PC-3 (cell line): ENCODE data around the gene ETV7.

ENCODE experiments used
- CTCF ChIP-seq: fragments of 300-600 bp; sonication (generic); conservative IDR thresholded peaks from 2 replicates; pipeline ENCODE4 v1.5.1; 2017; ENCODE audit warnings: antibody characterized with exemption, low read depth, mild to moderate bottlenecking, low read length
- EZH2 ChIP-seq: fragments of 300-600 bp; sonication (generic); IDR thresholded peaks from one replicate; pipeline ENCODE4 v1.6.1; 2017; ENCODE audit warnings: antibody characterized with exemption, mild to moderate bottlenecking, low read length; ENCODE audit not compliant: unreplicated experiment
- EZH2phosphoT487 ChIP-seq: fragments of 300-600 bp; sonication (generic); IDR thresholded peaks from 2 replicates; pipeline ENCODE4 v1.6.1; 2018; ENCODE audit warnings: mild to moderate bottlenecking, antibody characterized with exemption, low read length, borderline replicate concordance

DNA sequence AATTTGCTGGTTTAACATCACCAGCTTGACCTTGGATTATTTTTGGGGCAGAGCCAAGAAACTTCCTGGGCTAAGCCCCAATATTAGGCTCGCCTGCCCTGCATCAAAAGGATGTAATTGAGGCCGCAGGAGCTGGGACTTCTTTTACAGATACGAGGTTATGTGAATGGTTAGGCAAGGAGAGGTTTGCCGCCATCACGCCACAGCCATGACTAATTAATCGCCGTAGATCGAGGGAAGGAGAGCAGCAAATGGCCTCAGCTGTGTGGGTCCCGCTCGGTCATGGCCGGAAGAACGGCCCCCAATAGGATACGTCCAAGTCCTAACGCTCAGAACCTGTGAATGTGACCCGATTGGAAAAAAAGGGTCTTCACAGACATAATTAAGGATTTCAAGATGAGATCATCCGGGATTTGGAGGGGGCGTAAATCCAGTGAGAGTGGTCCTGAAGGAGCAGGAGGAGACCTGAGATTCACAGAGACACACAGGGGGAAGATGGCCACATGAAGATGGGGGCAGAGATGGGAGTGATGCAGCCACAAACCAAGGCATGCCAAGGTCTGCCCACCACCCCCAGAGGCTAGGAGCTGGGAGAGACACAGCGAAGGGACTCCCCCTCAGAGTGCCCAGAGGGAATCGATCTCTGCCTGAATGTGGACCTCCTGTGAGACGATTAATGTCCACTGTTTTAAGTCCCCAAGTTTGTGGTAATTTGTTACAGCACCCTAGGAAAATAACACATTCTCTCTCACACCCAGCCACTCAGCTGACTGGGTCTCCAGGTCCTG, 40.8 kb downstream of the ETV7 start:
- TF ChIP-seq EZH2phosphoT487 (no peak), CTCF (no peak), EZH2 (no peak)
